ENCODE data around the gene MAGI3. TPM values are rescaled to one million over a fixed set of nuclear protein-coding genes. Genes with fewer than 3 reads are reported as not detected.
"Not testable (repeated sequence)": the region's sequence is repeated elsewhere in the genome, so short reads cannot be mapped to it uniquely, and the experiment has no call there.

MAGI3 gene
- total RNA-seq, 1 donor: 4.1 TPM

DNA sequence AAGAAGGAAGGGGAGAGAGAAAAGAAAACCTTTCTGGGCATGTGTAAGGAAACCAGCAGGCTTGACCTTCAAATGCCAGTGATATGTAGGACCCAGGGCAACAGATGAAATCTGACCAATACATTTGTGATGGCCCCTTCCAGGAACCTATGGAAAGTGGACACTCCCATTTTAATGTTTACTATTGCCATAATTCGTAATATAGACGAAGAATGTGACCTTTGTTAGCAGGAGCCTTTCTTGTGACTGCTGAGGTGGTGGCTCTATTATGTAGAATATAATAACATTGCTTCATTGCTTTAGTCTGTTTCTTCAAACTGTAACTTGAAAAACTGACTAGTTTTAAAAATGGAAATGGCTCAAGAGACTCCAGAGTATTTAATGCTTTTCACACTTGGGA is 150.8 kb downstream of the MAGI3 start:
- Histone ChIP-seq H3K4me1 (ENCODE audit: insufficient read depth, low read length) (no peaks in the 10 kb centered on the region), H3K4me3 (ENCODE audit: low read length) (no peak overlapping the region), H3K27me3 (ENCODE audit: insufficient read depth, low read length) (no peaks in the 10 kb centered on the region), H3K9me3 (ENCODE audit: low read depth, low read length) (no peaks in the 10 kb centered on the region)

GRCh38 chr1:113542221-113542701 is 151.9 kb downstream of the MAGI3 start:
- Histone ChIP-seq H3K4me3 (ENCODE audit: low read length) (no peak overlapping the region), H3K27me3 (ENCODE audit: insufficient read depth, low read length) (no peaks in the 10 kb centered on the region), H3K9me3 (ENCODE audit: low read depth, low read length) (no peaks in the 10 kb centered on the region), H3K4me1 (ENCODE audit: insufficient read depth, low read length) (no peaks in the 10 kb centered on the region)

- Histone ChIP-seq H3K4me3 (ENCODE audit: low read length) (no peak overlapping the region), H3K27me3 (ENCODE audit: insufficient read depth, low read length) (no peaks in the 10 kb centered on the region), H3K9me3 (ENCODE audit: low read depth, low read length) (no peaks in the 10 kb centered on the region), H3K4me1 (ENCODE audit: insufficient read depth, low read length) (no peaks in the 10 kb centered on the region)
Observed at GRCh38 chr1:113543110-113543509, 152.8 kb downstream of the MAGI3 start.

DNA sequence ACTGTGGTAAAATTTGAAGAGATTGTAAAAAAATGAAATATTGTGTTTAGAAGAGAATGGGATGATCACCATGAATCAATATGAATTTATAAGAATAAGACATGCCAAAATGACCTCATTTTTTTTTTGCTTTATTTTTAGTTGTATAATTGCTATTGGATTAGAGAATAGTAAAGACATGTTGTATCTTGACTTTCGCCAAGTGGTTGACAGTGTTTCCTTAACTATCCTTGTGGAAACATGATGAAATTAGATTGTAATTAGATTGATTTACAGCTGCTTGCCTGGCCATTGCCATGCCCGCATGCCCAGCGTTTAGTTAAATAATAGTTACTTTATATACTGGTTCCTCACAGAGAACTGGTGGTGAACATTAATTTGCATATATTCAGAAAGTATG is 154.9 kb downstream of the MAGI3 start:
- H3K4me3 ChIP-seq (ENCODE audit: low read length): no peak overlapping the region
- no peaks in the 10 kb centered on the region for H3K4me1 ChIP-seq (ENCODE audit: insufficient read depth, low read length)
- no peaks in the 10 kb centered on the region for H3K27me3 ChIP-seq (ENCODE audit: insufficient read depth, low read length)
- no peaks in the 10 kb centered on the region for H3K9me3 ChIP-seq (ENCODE audit: low read depth, low read length)

DNA sequence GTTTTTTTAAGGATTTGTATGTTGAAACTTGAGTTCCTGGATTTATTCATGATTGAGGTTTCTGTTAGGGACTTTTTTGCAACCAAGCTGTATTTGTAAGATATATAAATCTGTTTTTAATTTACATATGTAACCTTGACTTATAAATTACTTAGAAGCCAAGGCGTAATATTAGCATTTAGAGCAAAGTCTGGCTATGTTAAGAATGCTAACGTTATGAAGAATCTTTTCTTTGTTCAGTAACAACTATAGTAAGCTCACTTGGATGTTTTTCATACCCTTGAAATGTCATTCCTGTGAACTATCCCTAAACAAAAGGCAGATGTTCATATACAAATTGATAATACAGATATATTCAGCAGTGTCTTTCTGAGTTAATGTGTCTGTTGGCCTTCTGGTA is 155.3 kb downstream of the MAGI3 start:
- no peaks in the 10 kb centered on the region for H3K27me3 ChIP-seq (ENCODE audit: insufficient read depth, low read length)
- H3K4me1 ChIP-seq (ENCODE audit: insufficient read depth, low read length): no peaks in the 10 kb centered on the region
- H3K9me3 ChIP-seq (ENCODE audit: low read depth, low read length): no peaks in the 10 kb centered on the region
- no peak overlapping the region for H3K4me3 ChIP-seq (ENCODE audit: low read length)

- H3K4me3 ChIP-seq (ENCODE audit: low read length): no peak overlapping the region
- H3K9me3 ChIP-seq (ENCODE audit: low read depth, low read length): no peaks in the 10 kb centered on the region
- H3K4me1 ChIP-seq (ENCODE audit: insufficient read depth, low read length): no peaks in the 10 kb centered on the region
- no peaks in the 10 kb centered on the region for H3K27me3 ChIP-seq (ENCODE audit: insufficient read depth, low read length)
Observed at GRCh38 chr1:113551728-113552127, 161.4 kb downstream of the MAGI3 start.

- no peak overlapping the region for H3K4me3 ChIP-seq (ENCODE audit: low read length)
- H3K27me3 ChIP-seq (ENCODE audit: insufficient read depth, low read length): no peaks in the 10 kb centered on the region
- H3K4me1 ChIP-seq (ENCODE audit: insufficient read depth, low read length): no peaks in the 10 kb centered on the region
- no peaks in the 10 kb centered on the region for H3K9me3 ChIP-seq (ENCODE audit: low read depth, low read length)
Observed at GRCh38 chr1:113552244-113552643, 161.9 kb downstream of the MAGI3 start.

DNA sequence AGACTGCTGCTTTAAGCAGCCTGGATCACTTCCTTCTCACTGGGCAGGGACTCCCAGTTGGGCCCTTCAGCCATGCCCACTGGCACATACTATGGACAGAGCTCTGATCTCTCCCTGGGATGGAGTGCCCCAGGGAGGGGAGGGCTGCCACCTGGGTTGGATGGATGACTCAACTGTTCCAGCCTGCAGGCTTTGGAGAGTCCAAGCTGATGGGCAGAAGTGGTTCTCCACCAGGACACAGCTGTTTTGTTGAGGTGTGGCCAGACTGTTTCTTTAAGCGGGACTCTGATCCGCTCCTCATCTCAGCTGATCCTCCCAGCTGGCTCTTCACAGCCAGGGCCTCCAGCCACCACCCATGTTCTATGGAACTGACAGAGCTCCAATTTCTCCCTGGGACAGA is 166.9 kb downstream of the MAGI3 start:
- no peaks in the 10 kb centered on the region for H3K9me3 ChIP-seq (ENCODE audit: low read depth, low read length)
- H3K4me1 ChIP-seq (ENCODE audit: insufficient read depth, low read length): no peaks in the 10 kb centered on the region
- no peaks in the 10 kb centered on the region for H3K27me3 ChIP-seq (ENCODE audit: insufficient read depth, low read length)
- H3K4me3 ChIP-seq (ENCODE audit: low read length): no peak overlapping the region

GRCh38 chr1:113565621-113566020 is 175.3 kb downstream of the MAGI3 start:
- Histone ChIP-seq H3K4me1 (ENCODE audit: insufficient read depth, low read length) (no peaks in the 10 kb centered on the region), H3K9me3 (ENCODE audit: low read depth, low read length) (peaks cover 23% of the 10 kb centered on the region), H3K27me3 (ENCODE audit: insufficient read depth, low read length) (no peaks in the 10 kb centered on the region), H3K4me3 (ENCODE audit: low read length) (no peak overlapping the region)

GRCh38 chr1:113567427-113567826 is 177.1 kb downstream of the MAGI3 start:
- Histone ChIP-seq H3K4me1 (ENCODE audit: insufficient read depth, low read length) (no peaks in the 10 kb centered on the region), H3K4me3 (ENCODE audit: low read length) (no peak overlapping the region), H3K27me3 (ENCODE audit: insufficient read depth, low read length) (no peaks in the 10 kb centered on the region), H3K9me3 (ENCODE audit: low read depth, low read length) (peaks cover 23% of the 10 kb centered on the region)

- not testable (repeated sequence) for H3K4me1 ChIP-seq (ENCODE audit: insufficient read depth, low read length); H3K27me3 ChIP-seq (ENCODE audit: insufficient read depth, low read length); H3K4me3 ChIP-seq (ENCODE audit: low read length); H3K9me3 ChIP-seq (ENCODE audit: low read depth, low read length)
Observed at GRCh38 chr1:113575744-113576260, 185.5 kb downstream of the MAGI3 start.

DNA sequence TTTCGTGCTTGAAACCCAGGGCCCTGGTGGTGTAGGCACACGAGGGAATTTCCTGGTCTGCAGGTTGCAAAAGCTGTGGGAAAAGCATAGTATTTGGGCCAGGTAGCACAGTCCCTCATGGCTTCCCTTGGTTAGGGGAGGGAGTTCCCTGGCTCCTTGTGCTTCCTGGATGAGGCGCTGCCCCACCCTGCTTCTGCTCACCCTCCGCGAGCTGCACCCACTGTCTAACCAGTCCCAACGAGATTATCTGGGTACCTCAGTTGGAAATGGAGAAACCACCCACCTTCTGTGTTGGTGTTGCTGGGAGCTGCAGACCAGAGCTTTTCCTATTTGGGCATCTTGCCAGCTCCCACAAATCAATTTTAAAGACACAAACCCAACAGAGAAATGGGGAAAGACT is 186.0 kb downstream of the MAGI3 start:
- Histone ChIP-seq H3K4me3 (ENCODE audit: low read length) (no peak overlapping the region), H3K9me3 (ENCODE audit: low read depth, low read length) (no peaks in the 10 kb centered on the region), H3K4me1 (ENCODE audit: insufficient read depth, low read length) (no peaks in the 10 kb centered on the region), H3K27me3 (ENCODE audit: insufficient read depth, low read length) (no peaks in the 10 kb centered on the region)

DNA sequence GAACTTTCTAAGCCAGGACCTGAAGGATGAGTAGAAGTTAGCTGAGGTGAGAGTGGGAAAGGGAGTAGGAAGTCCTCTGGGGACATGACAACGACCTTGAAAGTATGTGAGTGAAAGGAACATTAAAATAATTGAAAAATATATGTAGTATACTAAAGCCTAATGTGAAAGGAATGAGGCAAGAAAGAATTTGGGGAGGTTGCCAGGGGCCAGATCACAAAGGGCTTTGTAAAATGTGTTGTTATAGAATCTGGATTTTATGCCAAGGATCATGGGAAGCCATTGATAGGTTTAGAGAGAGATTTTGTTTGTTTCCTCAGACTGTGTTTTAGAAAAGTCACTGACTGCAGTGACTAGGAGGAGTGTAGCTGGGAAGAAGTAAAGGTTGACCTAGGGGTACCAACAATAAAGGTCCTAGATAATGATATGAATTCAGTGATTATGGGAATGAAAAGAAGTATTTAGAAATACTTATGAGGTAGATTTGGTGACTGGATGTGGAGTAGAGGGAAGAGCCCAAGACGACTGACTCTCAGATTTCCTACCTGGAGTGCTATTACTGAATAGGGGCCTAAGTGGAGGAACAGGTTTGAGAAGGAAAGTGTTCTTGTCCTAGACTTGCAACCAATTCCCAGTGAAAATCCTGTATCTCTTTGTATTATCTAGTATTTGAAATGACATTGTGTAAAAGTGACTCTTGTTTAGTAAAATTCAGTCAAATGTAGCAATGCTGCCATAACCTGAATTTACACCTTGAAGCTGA is 189.1 kb downstream of the MAGI3 start:
- Histone ChIP-seq H3K4me1 (ENCODE audit: insufficient read depth, low read length) (no peaks in the 10 kb centered on the region), H3K4me3 (ENCODE audit: low read length) (no peak overlapping the region), H3K9me3 (ENCODE audit: low read depth, low read length) (no peaks in the 10 kb centered on the region), H3K27me3 (ENCODE audit: insufficient read depth, low read length) (no peaks in the 10 kb centered on the region)

DNA sequence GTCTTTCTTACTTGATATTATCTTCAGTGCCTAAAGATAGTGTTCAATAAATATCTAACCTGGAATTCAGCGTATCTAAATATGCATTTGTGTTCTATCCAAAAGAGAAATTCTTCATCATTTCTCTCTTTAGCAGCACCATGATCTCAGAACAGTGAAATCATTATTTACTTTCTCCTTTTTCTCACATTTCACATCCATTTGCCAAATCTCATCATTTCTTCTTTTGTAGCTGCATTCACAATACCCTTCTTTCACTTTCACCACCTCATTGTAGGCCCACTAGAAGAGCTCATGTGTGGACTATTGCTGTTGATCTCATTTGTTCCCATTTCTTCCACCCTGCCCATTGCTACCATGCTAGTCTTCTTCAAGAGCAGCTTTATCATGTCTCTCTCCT is 191.0 kb downstream of the MAGI3 start:
- Histone ChIP-seq H3K27me3 (ENCODE audit: insufficient read depth, low read length) (no peaks in the 10 kb centered on the region), H3K4me1 (ENCODE audit: insufficient read depth, low read length) (no peaks in the 10 kb centered on the region), H3K4me3 (ENCODE audit: low read length) (no peak overlapping the region), H3K9me3 (ENCODE audit: low read depth, low read length) (no peaks in the 10 kb centered on the region)

DNA sequence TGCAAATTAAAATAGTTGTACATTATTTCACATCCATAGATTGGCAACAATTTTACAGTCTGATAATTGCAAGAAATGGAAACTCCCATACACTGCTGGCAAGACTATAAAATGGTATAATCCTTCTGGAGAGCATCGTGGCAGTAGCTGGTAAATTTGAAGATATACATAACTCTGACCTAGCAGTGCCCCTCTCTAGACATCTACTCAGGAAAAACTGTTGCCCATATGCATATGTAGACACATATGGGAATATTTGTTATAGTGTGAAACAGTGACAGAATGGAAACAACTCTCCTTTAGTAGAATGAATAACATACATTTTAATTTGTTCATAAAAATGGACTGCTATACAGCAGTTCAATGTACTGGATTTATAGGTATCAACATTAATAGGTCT is 191.8 kb downstream of the MAGI3 start:
- no peaks in the 10 kb centered on the region for H3K9me3 ChIP-seq (ENCODE audit: low read depth, low read length)
- no peaks in the 10 kb centered on the region for H3K27me3 ChIP-seq (ENCODE audit: insufficient read depth, low read length)
- no peaks in the 10 kb centered on the region for H3K4me1 ChIP-seq (ENCODE audit: insufficient read depth, low read length)
- H3K4me3 ChIP-seq (ENCODE audit: low read length): no peak overlapping the region

GRCh38 chr1:113587475-113587874 is 197.2 kb downstream of the MAGI3 start:
- Histone ChIP-seq H3K4me3 (ENCODE audit: low read length) (no peak overlapping the region), H3K4me1 (ENCODE audit: insufficient read depth, low read length) (no peaks in the 10 kb centered on the region), H3K27me3 (ENCODE audit: insufficient read depth, low read length) (no peaks in the 10 kb centered on the region), H3K9me3 (ENCODE audit: low read depth, low read length) (no peaks in the 10 kb centered on the region)
